Panc1 (cell line): Measurements from ENCODE around the gene P2RY14. TPM values are rescaled to one million over a fixed set of nuclear protein-coding genes. Genes with fewer than 3 reads are reported as not detected.

Source experiments
- ATAC-seq: fragments of 200-7000 bp; cut with Tn5 transposase; 2 replicates; pipeline ENCODE4 v1.9.1; 2020; ENCODE audit warnings: mild to moderate bottlenecking, moderate library complexity
- BruUV-seq: library from RNA; stranded (reverse); fragments of 400-500 nt; replicated peaks from 2 replicates; lab custom pipeline; 2021; lab: Mats Ljungman, UMichigan
- CTCF ChIA-PET: fragments of 300-600 bp; sonication (Branson Sonifier 250); formaldehyde crosslinking; loops from one replicate; lab custom pipeline; 2022; ENCODE audit warnings: antibody characterized with exemption; lab: Charles Lee
- POLR2A ChIA-PET: fragments of 300-600 bp; sonication (Branson Sonifier 250); formaldehyde crosslinking; loops from one replicate; lab custom pipeline; 2022; ENCODE audit warnings: antibody characterized with exemption; lab: Charles Lee
- DNase-seq: peaks from one replicate; pipeline ENCODE4 v3.0.0-alpha.2; 2010; ENCODE audit warnings: low read depth, low spot score
- H3K27ac ChIP-seq: 2 replicates; pipeline ENCODE4 v1.5.1; 2011; ENCODE audit warnings: mild to moderate bottlenecking, low read length, inconsistent platforms
- H3K27me3 ChIP-seq: fragments of 200-500 bp; sonication (Bioruptor generic); 2 replicates; pipeline ENCODE4 v1.6.0; 2014; ENCODE audit warnings: low read length, inconsistent platforms; ENCODE audit not compliant: control insufficient read depth, insufficient read depth
- H3K36me3 ChIP-seq: fragments of 200-500 bp; sonication (Bioruptor generic); 2 replicates; pipeline ENCODE4 v1.5.1; 2014; ENCODE audit warnings: inconsistent platforms, mild to moderate bottlenecking, low read length, moderate library complexity; ENCODE audit not compliant: control insufficient read depth, insufficient read depth
- H3K4me1 ChIP-seq: 2 replicates; pipeline ENCODE4 v1.5.1; 2011; ENCODE audit warnings: inconsistent platforms, mild to moderate bottlenecking, low read length, moderate library complexity; ENCODE audit not compliant: control insufficient read depth, insufficient read depth
- H3K4me3 ChIP-seq, 2 experiments: 2 replicates each; pipeline ENCODE4 v1.5.1; 2011 to 2012; ENCODE audit warnings: low read depth in 2 of 2, low read length in 2 of 2, mild to moderate bottlenecking in 2 of 2, inconsistent platforms in 1 of 2, moderate library complexity in 1 of 2
- H3K9me3 ChIP-seq: fragments of 200-500 bp; sonication (Bioruptor generic); 2 replicates; pipeline ENCODE4 v1.5.1; 2014; ENCODE audit warnings: low read depth, mild to moderate bottlenecking, inconsistent platforms, low read length, moderate library complexity; ENCODE audit not compliant: control insufficient read depth, insufficient read depth
- POLR2AphosphoS5 ChIP-seq: IDR thresholded peaks from 2 replicates; pipeline ENCODE4 v1.6.1; 2012; ENCODE audit warnings: mild to moderate bottlenecking, low read depth, low read length, moderate library complexity
- SIN3A ChIP-seq: IDR thresholded peaks from 2 replicates; pipeline ENCODE4 v1.6.1; 2012; ENCODE audit warnings: low read depth, mild to moderate bottlenecking, low read length, moderate library complexity, borderline replicate concordance; ENCODE audit not compliant: insufficient read depth
- TCF7L2 ChIP-seq: IDR thresholded peaks from 2 replicates; pipeline ENCODE4 v1.6.1; 2011; ENCODE audit warnings: mild to moderate bottlenecking, low read depth, low read length, inconsistent platforms
- in situ Hi-C: cut with HindIII; loops from 2 replicates; pipeline ENCODE4 v1.10.0; 2016; ENCODE audit warnings: low sequenced_read_pairs, low pct_unique_long_range_greater_than_20kb
- intact Hi-C: fragments of 100-400 bp; cut with micrococcal nuclease; formaldehyde crosslinking; loops from one replicate; pipeline ENCODE4 v1.10.0; 2022; ENCODE audit not compliant: unreplicated experiment
- total RNA-seq: library from RNA; stranded (reverse); gene quantifications from one replicate; pipeline ENCODE4 v1.2.1, GENCODE V29; 2021; ENCODE audit not compliant: unreplicated experiment
- TF ChIP-seq, protein P1 (sequence below): fragments of 450-650 bp; IDR thresholded peaks from 2 replicates; pipeline ENCODE4 v1.5.1; 2017; ENCODE audit warnings: mild to moderate bottlenecking
- TF ChIP-seq, protein P2 (sequence below), 2 experiments: IDR thresholded peaks; 2 replicates each; pipeline ENCODE4 v1.6.1; 2011 to 2012; ENCODE audit warnings: low read depth in 2 of 2, control low read depth in 1 of 2, low read length in 1 of 2, mild to moderate bottlenecking in 1 of 2, moderate library complexity in 1 of 2; ENCODE audit not compliant: insufficient read depth in 1 of 2

The P2RY14 gene
- total RNA-seq, 1 experiment from 2014 or later = not detected

DNA sequence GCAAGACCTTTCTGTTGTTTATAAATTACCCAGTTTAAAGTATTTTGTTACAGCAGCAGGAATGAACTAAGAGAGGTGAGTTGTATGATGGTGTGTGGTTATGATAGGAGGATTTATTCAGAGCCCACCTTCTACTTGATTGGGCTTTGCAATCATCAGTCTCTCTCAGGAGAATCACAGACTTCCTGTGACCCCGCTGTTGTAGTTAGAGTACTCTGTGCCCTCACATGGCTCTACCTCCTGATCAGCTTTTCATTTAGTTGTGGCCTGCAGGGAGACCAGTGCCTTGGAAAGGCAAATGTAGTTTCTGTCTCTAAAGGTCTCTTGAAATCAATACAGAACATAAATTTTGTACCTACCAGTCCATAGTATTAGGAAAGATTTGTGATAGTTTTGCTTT is 7.6 kb upstream of the P2RY14 start:
- intact Hi-C loops = no loop called here
- Histone ChIP-seq H3K27me3 (no peaks in the 10 kb centered on the region), H3K27ac (no peak overlapping the region), H3K4me3 (no peak overlapping the region), H3K36me3 (no peaks in the 10 kb centered on the region), H3K4me1 (no peaks in the 10 kb centered on the region), H3K9me3 (no peaks in the 10 kb centered on the region)
- in situ Hi-C loops = no loop called here
- POLR2A ChIA-PET = no interaction called here
- BruUV-seq = no TSS peak
- CTCF ChIA-PET = no interaction called here
- no peak for TF ChIP-seq TCF7L2
- ATAC-seq (no peak), DNase-seq (no peak)

DNA sequence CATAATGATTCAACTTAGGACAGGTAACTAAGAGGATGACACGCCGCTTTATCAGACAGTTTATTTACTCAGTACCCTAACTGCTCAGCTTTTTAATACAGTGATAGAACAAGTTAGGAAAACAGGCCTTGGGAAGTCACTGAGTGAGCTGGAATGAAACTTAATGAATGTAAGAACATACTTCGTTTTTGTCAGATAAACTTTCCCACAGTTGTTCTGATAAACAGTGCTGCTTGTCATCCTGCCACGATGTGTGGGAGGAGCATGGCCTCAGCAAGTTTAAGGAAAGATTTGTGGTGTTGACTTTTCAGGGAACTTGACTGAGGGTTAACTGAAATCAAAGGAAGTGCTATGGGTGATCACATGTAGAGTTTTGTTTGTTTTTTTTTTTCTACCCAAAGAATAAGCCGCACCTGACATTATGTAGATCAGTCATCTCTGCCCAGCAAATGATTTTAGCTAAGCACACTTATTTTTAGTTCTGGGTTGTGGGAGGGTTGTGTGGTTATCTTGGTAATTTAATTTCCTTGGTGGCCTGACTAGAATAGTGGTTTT is 5.6 kb upstream of the P2RY14 start:
- H3K27me3 ChIP-seq = no peaks in the 10 kb centered on the region
- H3K36me3 ChIP-seq = no peaks in the 10 kb centered on the region
- no TSS peak for BruUV-seq
- intact Hi-C loops = loop anchor here (1.0 kb wide), 2 partner anchors 57 to 116 kb away; no protein-coding TSS in a partner anchor
- in situ Hi-C loops = no loop called here
- DNase-seq (no peak), ATAC-seq (no peak)
- no peaks in the 10 kb centered on the region for H3K4me1 ChIP-seq
- TF ChIP-seq SIN3A (no peak), TCF7L2 (no peak), POLR2AphosphoS5 (no peak)
- TF ChIP-seq, protein P1, sequence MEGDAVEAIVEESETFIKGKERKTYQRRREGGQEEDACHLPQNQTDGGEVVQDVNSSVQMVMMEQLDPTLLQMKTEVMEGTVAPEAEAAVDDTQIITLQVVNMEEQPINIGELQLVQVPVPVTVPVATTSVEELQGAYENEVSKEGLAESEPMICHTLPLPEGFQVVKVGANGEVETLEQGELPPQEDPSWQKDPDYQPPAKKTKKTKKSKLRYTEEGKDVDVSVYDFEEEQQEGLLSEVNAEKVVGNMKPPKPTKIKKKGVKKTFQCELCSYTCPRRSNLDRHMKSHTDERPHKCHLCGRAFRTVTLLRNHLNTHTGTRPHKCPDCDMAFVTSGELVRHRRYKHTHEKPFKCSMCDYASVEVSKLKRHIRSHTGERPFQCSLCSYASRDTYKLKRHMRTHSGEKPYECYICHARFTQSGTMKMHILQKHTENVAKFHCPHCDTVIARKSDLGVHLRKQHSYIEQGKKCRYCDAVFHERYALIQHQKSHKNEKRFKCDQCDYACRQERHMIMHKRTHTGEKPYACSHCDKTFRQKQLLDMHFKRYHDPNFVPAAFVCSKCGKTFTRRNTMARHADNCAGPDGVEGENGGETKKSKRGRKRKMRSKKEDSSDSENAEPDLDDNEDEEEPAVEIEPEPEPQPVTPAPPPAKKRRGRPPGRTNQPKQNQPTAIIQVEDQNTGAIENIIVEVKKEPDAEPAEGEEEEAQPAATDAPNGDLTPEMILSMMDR = no peak
- TF ChIP-seq, protein P2, sequence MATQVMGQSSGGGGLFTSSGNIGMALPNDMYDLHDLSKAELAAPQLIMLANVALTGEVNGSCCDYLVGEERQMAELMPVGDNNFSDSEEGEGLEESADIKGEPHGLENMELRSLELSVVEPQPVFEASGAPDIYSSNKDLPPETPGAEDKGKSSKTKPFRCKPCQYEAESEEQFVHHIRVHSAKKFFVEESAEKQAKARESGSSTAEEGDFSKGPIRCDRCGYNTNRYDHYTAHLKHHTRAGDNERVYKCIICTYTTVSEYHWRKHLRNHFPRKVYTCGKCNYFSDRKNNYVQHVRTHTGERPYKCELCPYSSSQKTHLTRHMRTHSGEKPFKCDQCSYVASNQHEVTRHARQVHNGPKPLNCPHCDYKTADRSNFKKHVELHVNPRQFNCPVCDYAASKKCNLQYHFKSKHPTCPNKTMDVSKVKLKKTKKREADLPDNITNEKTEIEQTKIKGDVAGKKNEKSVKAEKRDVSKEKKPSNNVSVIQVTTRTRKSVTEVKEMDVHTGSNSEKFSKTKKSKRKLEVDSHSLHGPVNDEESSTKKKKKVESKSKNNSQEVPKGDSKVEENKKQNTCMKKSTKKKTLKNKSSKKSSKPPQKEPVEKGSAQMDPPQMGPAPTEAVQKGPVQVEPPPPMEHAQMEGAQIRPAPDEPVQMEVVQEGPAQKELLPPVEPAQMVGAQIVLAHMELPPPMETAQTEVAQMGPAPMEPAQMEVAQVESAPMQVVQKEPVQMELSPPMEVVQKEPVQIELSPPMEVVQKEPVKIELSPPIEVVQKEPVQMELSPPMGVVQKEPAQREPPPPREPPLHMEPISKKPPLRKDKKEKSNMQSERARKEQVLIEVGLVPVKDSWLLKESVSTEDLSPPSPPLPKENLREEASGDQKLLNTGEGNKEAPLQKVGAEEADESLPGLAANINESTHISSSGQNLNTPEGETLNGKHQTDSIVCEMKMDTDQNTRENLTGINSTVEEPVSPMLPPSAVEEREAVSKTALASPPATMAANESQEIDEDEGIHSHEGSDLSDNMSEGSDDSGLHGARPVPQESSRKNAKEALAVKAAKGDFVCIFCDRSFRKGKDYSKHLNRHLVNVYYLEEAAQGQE (IDR thresholded peaks at IDR 0.05; ENCODE audit: insufficient read depth in 1 of 2, low read depth in 2 of 2, low read length in 1 of 2) = no peak
- H3K27ac ChIP-seq = no peak overlapping the region
- no peaks in the 10 kb centered on the region for H3K9me3 ChIP-seq
- no peak overlapping the region for H3K4me3 ChIP-seq
- POLR2A ChIA-PET = no interaction called here
- CTCF ChIA-PET = no interaction called here

DNA sequence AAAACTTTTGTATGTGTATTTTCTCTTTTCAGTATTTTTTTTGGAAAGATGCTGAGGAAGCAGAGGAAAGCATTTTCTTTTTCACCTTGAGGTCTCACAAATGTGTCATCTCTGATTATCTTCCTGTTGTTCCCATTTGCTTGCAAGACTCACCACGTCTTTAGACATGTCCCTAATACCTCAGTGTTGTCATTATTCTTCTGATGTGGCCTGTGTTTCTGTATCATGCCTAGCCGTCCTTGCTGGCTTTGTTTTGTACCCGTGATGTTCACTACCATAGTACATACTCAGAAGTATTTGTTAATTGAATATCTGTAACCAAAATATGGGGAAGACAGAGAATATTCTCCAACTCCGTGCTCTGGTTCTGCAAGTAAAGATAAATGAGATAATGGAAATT is 5.0 kb upstream of the P2RY14 start:
- in situ Hi-C loops (no loop called here), intact Hi-C loops (loop anchor here (1.0 kb wide), 2 partner anchors 56 to 115 kb away; no protein-coding TSS in a partner anchor)
- H3K4me1 ChIP-seq = no peaks in the 10 kb centered on the region
- DNase-seq (no peak), ATAC-seq (no peak)
- H3K36me3 ChIP-seq = no peaks in the 10 kb centered on the region
- no peak overlapping the region for H3K27ac ChIP-seq
- no TSS peak for BruUV-seq
- ChIA-PET CTCF (no interaction called here), POLR2A (no interaction called here)
- H3K4me3 ChIP-seq = no peak overlapping the region
- TF ChIP-seq, protein P1 = no peak
- TF ChIP-seq, protein P2 (IDR thresholded peaks at IDR 0.05; ENCODE audit: insufficient read depth in 1 of 2, low read depth in 2 of 2, low read length in 1 of 2) = no peak
- TF ChIP-seq SIN3A = no peak
- no peak for TF ChIP-seq POLR2AphosphoS5
- no peak for TF ChIP-seq TCF7L2
- H3K9me3 ChIP-seq = no peaks in the 10 kb centered on the region
- H3K27me3 ChIP-seq = no peaks in the 10 kb centered on the region; the same call in 1 of the 2 replicates
